HepG2 (cell line): Measurements from ENCODE around the gene EPHA6. TPM values are rescaled to one million over a fixed set of nuclear protein-coding genes. Genes with fewer than 3 reads are reported as not detected.

Source experiments
- ATAC-seq: fragments of 200-7000 bp; cut with Tn5 transposase; 3 replicates; pipeline ENCODE4 v1.9.1; 2020; ENCODE audit warnings: mild to moderate bottlenecking, moderate library complexity
- BruUV-seq: library from RNA; stranded (reverse); fragments of 400-500 nt; replicated peaks from 2 replicates; lab custom pipeline; 2021; lab: Mats Ljungman, UMichigan
- CTCF ChIA-PET: fragments of 300-600 bp; formaldehyde crosslinking; extraction: SDS; loops from one replicate; lab custom pipeline; 2021; ENCODE audit warnings: low total read pairs, inconsistent platforms, low intra/inter-chr PET ratio; lab: Yijun Ruan, JAX
- POLR2A ChIA-PET: fragments of 350-600 bp; sonication (Branson Sonifier 250); formaldehyde crosslinking; loops from one replicate; lab custom pipeline; 2020; ENCODE audit warnings: antibody characterized with exemption, inconsistent platforms; lab: Yijun Ruan, JAX
- DNase-seq: peaks from one replicate; pipeline ENCODE4 v3.0.0-alpha.2; 2015; ENCODE audit warnings: low spot score
- FAIRE-seq: peaks from 3 replicates; lab custom pipeline; 2011; peaks lifted over from hg19 to GRCh38; lab: Jason Lieb, UNC
- H2AFZ ChIP-seq: one replicate; pipeline ENCODE4 v1.6.1; 2011; ENCODE audit warnings: low read length, inconsistent platforms
- H3K27ac ChIP-seq: fragments of 300-600 bp; 3 replicates; pipeline ENCODE4 v1.8.0; 2011; ENCODE audit warnings: mixed run types, mild to moderate bottlenecking, mixed read lengths, low read length, inconsistent platforms; ENCODE audit not compliant: insufficient read depth; ENCODE audit errors: extremely low read length
- H3K27me3 ChIP-seq, 2 experiments: fragments of 200-600 bp in 1 of 2; 2 replicates in 1 of 2; 3 replicates in 1 of 2; pipeline versions ENCODE4 v1.6.0 to v1.8.0; 2011; ENCODE audit warnings: low read length in 2 of 2, mild to moderate bottlenecking in 2 of 2, moderate library complexity in 2 of 2, inconsistent platforms in 1 of 2; ENCODE audit not compliant: insufficient read depth in 2 of 2, control insufficient read depth in 1 of 2
- H3K36me3 ChIP-seq, 2 experiments: fragments of 200-600 bp in 1 of 2; replicated peaks in 1 of 2; 2 replicates in 1 of 2; 3 replicates in 1 of 2; pipeline versions ENCODE4 v1.5.1 to v1.8.0; 2011; ENCODE audit warnings: low read length in 2 of 2, inconsistent platforms in 1 of 2; ENCODE audit not compliant: insufficient read depth in 2 of 2, control insufficient read depth in 1 of 2
- H3K4me1 ChIP-seq: 2 replicates; pipeline ENCODE4 v1.5.1; 2012; ENCODE audit warnings: low read length, inconsistent platforms; ENCODE audit not compliant: insufficient read depth
- H3K4me2 ChIP-seq: 2 replicates; pipeline ENCODE4 v1.6.0; 2011; ENCODE audit warnings: low read depth, low read length, inconsistent platforms
- H3K4me3 ChIP-seq, 3 experiments: fragments of 200-600 bp in 1 of 3; sonication (generic), shearing (Covaris generic) in 1 of 3; replicated peaks in 1 of 3; 2 replicates each; pipeline ENCODE4 v1.5.1; 2011 to 2016; ENCODE audit warnings: low read length in 3 of 3, inconsistent platforms in 2 of 3, low read depth in 2 of 3, mild to moderate bottlenecking in 2 of 3, control low read depth in 1 of 3, mixed read lengths in 1 of 3; ENCODE audit not compliant: insufficient read depth in 1 of 3
- H3K79me2 ChIP-seq: one replicate; pipeline ENCODE4 v1.6.1; 2011; ENCODE audit warnings: low read length, inconsistent platforms; ENCODE audit not compliant: insufficient read depth
- H3K9ac ChIP-seq: 2 replicates; pipeline ENCODE4 v1.6.0; 2011; ENCODE audit warnings: mild to moderate bottlenecking, low read depth, low read length, inconsistent platforms; ENCODE audit not compliant: insufficient read depth
- H3K9me3 ChIP-seq: 2 replicates; pipeline ENCODE4 v1.5.1; 2012; ENCODE audit warnings: mild to moderate bottlenecking, low read length
- H4K20me1 ChIP-seq: 2 replicates; pipeline ENCODE4 v1.6.0; 2011; ENCODE audit warnings: inconsistent platforms, mild to moderate bottlenecking, low read length, moderate library complexity; ENCODE audit not compliant: insufficient read depth
- CTCF ChIP-seq: sonication (generic); formaldehyde crosslinking; IDR thresholded peaks from 2 replicates; pipeline ENCODE4 v1.5.0; 2020; ENCODE audit warnings: mild to moderate bottlenecking, missing genetic modification reagents, moderate library complexity
- HNRNPUL1 ChIP-seq: fragments of 200-400 bp; formaldehyde crosslinking; IDR thresholded peaks from 2 replicates; pipeline ENCODE4 v1.6.1; 2017; ENCODE audit warnings: low read depth, mild to moderate bottlenecking, low read length, moderate library complexity
- KLF16 ChIP-seq, 2 experiments: sonication (generic) in 1 of 2; formaldehyde crosslinking in 1 of 2; IDR thresholded peaks; 2 replicates each; pipeline versions ENCODE4 v1.6.1 to v1.8.0; 2016 to 2023; ENCODE audit warnings: missing genetic modification reagents in 2 of 2, missing compliant biosample characterization in 1 of 2
- MAFF ChIP-seq: IDR thresholded peaks from 2 replicates; pipeline ENCODE4 v1.6.1; 2011; ENCODE audit warnings: low read depth, low read length, improper control_type of control experiment
- SMC3 ChIP-seq: IDR thresholded peaks from 2 replicates; pipeline ENCODE4 v1.6.1; 2011; ENCODE audit warnings: low read length, improper control_type of control experiment
- STAG1 ChIP-seq: sonication (generic); formaldehyde crosslinking; IDR thresholded peaks from 2 replicates; pipeline ENCODE4 v1.4.0; 2020; ENCODE audit warnings: missing genetic modification reagents
- ZNF251 ChIP-seq: sonication (generic); formaldehyde crosslinking; IDR thresholded peaks from 2 replicates; pipeline ENCODE4 v1.9.0; 2021; ENCODE audit warnings: mild to moderate bottlenecking, missing genetic modification reagents
- ZNF432 ChIP-seq: sonication (generic); formaldehyde crosslinking; IDR thresholded peaks from 2 replicates; pipeline ENCODE4 v1.5.0; 2020; ENCODE audit warnings: missing genetic modification reagents, mild to moderate bottlenecking, borderline replicate concordance
- ZNF580 ChIP-seq: IDR thresholded peaks from 2 replicates; pipeline ENCODE4 v1.6.1; 2016; ENCODE audit warnings: low read depth, borderline replicate concordance
- ZNF639 ChIP-seq: conservative IDR thresholded peaks from 2 replicates; pipeline ENCODE4 v1.6.1; 2018; ENCODE audit warnings: missing genetic modification reagents
- WGBS: methylation state at CpG from one replicate; pipeline ENCODE4 v1.1.6; 2017; ENCODE audit warnings: low lambda C conversion rate; 5-methylcytosine and 5-hydroxymethylcytosine counted together
- in situ Hi-C: cut with HindIII; loops from 2 replicates; pipeline ENCODE4 v1.10.0; 2017; ENCODE audit warnings: low pct_unique_long_range_greater_than_20kb; ENCODE audit not compliant: extremely low pct_ligation_motif_present
- intact Hi-C: fragments of 100-400 bp; cut with micrococcal nuclease; formaldehyde crosslinking; loops from one replicate; pipeline ENCODE4 v1.10.0; 2022; ENCODE audit not compliant: unreplicated experiment
- polyA plus RNA-seq, 8 experiments: library from polyadenylated mRNA; depleted of rRNA in 3 of 8; stranded (reverse) in 7 of 8; unstranded in 1 of 8; fragments of >200 nt; fragmentation: Illumina TruSeq in 4 of 8; extraction: Trizol in 4 of 8; gene quantifications; 2 replicates each; pipeline versions ENCODE4 v1.2.1 to v1.2.3, GENCODE V29; 2011 to 2016; ENCODE audit warnings: low read depth in 4 of 8, missing spikeins in 1 of 8, mixed read lengths in 1 of 8; ENCODE audit not compliant: insufficient read depth in 1 of 8
- total RNA-seq, 5 experiments: library from RNA; depleted of rRNA; stranded (reverse); fragments of >200 nt; fragmentation: Illumina TruSeq; extraction: Trizol; gene quantifications; 2 replicates each; pipeline ENCODE4 v1.2.3, GENCODE V29; 2016; ENCODE audit warnings: low read depth in 1 of 5

EPHA6 gene
- total and polyA plus RNA-seq, 2 of the 13 experiments (the other 11 are each of a cell fraction or from before 2014, with no cell fraction given): not detected

- Histone ChIP-seq H3K79me2 (no peaks in the 10 kb centered on the region), H3K27ac (no peak overlapping the region), H2AFZ (no peak overlapping the region), H3K4me2 (no peak overlapping the region), H3K9ac (no peak overlapping the region), H3K27me3 (no peaks in the 10 kb centered on the region), H3K9me3 (no peaks in the 10 kb centered on the region), H4K20me1 (no peaks in the 10 kb centered on the region)
- CTCF ChIA-PET: interaction anchor here (1.2 to 2.2 kb wide), 2 partner anchors 795 to 856 kb away, joined by 5 to 23 read pairs; no protein-coding TSS in a partner anchor
- in situ Hi-C loops: loop anchor here (10.0 kb wide), 1 partner anchor 792 kb away; no protein-coding TSS in a partner anchor
- peak; percentile 66; the same call in 2 of the 3 replicates for ATAC-seq
- intact Hi-C loops: loop anchor here (1.0 kb wide), 3 partner anchors 276 to 856 kb away; no protein-coding TSS in a partner anchor
- TF ChIP-seq ZNF432: no peak
- peak; percentile 63 for TF ChIP-seq SMC3
- TF ChIP-seq ZNF639 (CRISPR knock-in tag): no peak
- TF ChIP-seq STAG1 (CRISPR knock-in tag): peak; percentile 77
- TF ChIP-seq MAFF: no peak
- TF ChIP-seq ZNF580 (CRISPR knock-in tag): no peak
- no peak for TF ChIP-seq KLF16 (CRISPR knock-in tag; IDR thresholded peaks at IDR 0.05)
- no peak for TF ChIP-seq ZNF251 (CRISPR knock-in tag)
- TF ChIP-seq CTCF: peak; percentile 67
- TF ChIP-seq HNRNPUL1: no peak
- TF ChIP-seq, all 625 proteins: peak for 3
- Histone ChIP-seq H3K4me3 (no peak overlapping the region), H3K4me1 (no peaks in the 10 kb centered on the region), H3K36me3 (no peaks in the 10 kb centered on the region)
- 0% methylated on average over 1 of the region's 1 CpG for WGBS
- POLR2A ChIA-PET: no interaction called here
- BruUV-seq: no TSS peak
- DNase-seq: peak; percentile 28
- no peak for FAIRE-seq
These were observed 48.8 kb downstream of the EPHA6 start for GRCh38 chr3:96863129-96863740.
